ENCODE measurements around the gene HLTF.

DNA sequence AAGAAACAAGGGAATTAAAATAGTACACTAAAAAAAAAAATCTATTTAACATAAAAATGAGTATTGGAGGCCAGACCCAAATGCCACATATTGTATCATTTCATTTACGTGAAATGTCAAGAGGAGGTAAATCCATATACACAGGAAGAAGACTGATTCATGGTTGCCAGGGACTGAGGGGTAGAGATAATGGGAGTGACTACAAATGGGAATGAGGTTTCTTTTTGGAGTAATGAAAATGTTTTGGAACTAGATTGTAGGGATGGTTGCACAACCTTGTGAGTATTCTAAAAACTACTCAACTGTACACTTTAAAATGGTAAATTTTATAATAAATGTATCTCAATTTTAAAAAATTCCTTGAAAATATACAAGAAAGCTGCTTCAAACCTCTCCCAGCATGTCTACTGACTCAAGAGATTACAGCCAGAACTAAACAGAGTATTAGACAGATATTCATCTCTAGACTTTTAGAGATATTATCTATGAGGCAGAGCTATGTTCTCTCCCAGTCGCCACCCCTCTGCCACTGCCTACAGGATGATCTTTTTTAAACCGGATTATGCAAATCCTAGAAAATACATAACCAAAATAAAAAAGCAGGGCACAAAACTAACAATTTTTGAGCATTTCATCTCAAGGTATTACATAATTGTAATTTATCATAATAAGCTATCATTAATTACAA, 6.2 kb downstream of the HLTF start:
- TF ChIP-seq POLR2A (IDR thresholded peaks at IDR 0.05; ENCODE audit: low read length) (no peak), GATA1 (IDR thresholded peaks at IDR 0.05; ENCODE audit: low read depth, low read length) (no peak)

All from erythroblast (primary cell).